ENCODE data around the gene NCK1. TPM values are rescaled to one million over a fixed set of nuclear protein-coding genes. Genes with fewer than 3 reads are reported as not detected.
"Not testable (repeated sequence)": the region's sequence is repeated elsewhere in the genome, so short reads cannot be mapped to it uniquely, and the experiment has no call there.

NCK1 gene
- total RNA-seq, 1 donor from 2014 or later, result 21.7 TPM

DNA sequence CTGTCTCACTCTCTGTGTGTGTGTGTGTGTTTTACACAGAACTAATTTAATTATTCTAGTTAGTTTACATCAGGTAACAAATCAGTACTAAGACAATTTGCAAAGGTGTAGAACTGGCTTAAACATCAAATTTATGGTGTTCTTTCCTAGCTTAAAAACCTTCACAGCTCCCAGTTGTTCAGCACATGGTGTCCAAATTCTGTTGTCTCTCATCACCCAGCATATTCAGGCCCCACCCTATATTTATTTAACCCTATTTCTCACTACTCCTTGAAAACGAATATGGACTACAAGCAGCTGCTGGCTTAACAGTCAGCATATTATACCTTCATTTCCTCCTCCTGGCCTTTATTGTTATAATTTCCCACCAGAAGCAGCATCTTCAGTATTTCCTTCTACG, 96.9 kb downstream of the NCK1 start:
- DNase-seq (no peak), ATAC-seq (ENCODE audit: poor library complexity) (no peak)
- intact Hi-C loops (cut with DNase I), result no loop called here

DNA sequence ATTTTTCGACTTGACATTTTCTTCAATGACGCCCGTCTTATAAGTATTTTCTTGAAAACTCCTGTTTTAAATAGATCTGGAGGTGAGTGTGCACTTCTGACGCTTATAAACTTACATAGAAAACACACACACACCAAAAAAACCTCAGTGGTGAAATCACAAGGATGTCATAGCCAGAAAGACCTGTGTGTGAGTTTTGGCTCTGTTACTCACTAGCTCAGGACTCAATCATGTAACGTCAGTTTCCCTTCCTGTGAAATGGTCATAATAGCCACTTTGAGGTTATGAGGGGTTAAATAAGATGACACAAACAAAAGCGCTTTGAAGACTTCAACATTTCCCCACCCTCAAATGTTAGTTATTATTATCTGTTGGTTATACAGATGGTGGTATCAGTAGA, 97.6 kb downstream of the NCK1 start:
- no peak for DNase-seq
- ATAC-seq (ENCODE audit: poor library complexity), result no peak
- intact Hi-C loops (cut with DNase I), result no loop called here

DNA sequence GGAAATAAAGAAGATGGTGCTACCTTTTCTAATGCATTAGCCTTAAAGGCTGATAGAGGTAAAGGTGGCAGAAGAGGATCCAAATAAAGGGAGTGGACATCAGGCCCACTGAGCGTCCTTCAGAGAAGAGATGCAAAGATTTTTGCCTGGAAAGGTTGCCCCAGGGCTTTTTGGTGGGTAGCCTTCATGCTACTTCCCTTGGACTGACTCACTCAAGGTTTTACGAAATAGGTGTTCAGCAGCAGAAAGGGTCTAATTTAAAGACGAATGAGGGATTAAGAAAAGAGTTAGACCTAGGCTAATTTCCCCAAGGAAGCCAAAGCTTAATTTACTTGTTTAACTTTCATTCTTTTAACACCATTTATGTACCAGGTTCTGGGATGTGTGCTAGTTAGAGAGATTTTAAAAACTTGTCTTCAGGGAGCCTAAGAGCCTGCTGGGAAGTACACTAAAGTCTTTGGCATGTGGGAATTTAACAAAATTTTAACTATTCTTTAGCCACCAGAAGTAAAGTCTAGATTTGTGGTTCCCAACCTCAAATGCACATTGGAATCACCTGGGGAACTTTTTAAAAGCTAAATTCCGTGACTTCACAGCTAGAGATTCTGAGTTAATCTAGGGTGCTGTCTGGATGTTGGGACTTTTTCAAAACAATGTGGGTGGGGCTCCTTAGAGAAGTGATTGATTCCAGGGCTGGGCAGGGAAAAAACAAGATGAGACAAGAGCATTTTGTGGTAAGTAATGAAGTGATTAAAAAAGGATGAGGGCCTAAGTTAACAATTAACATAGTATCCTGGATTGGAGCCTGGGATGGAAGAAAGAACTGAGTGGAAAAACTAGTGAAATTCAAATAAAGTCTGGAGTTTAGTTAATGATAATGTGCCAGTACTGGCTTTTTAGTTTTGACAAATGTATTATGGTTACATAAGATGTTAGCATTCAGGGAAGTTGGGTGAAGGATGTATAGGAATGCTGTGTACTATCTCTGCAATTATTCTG, 99.1 kb downstream of the NCK1 start:
- intact Hi-C loops (cut with DNase I), result no loop called here
- DNase-seq (no peak), ATAC-seq (ENCODE audit: poor library complexity) (no peak)

DNA sequence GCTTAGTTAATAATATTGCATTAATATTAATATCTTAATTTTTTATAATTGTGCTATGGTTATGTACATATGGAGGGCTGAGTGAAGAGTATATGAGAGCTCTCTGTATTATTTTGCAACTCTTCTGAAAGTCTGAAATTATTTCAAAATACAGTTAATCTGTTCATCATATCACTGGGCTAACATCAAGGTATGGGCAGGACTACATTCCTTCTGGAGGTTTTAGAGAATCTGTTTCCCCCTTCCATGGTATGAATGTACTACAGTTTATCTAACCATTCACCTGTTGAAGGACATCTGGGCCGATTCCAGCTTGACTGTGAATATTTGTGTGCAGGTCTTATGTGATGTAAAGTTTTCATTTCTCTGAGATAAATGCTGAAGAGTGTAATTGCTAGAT, 100.9 kb downstream of the NCK1 start:
- DNase-seq (no peak), ATAC-seq (ENCODE audit: poor library complexity) (no peak)
- intact Hi-C loops (cut with DNase I), result no loop called here

- intact Hi-C loops (cut with DNase I); ATAC-seq (ENCODE audit: poor library complexity); DNase-seq: not testable (repeated sequence)
Measured at GRCh38 chr3:136969539-136969938, 107.5 kb downstream of the NCK1 start.

- DNase-seq, result no peak
- no peak for ATAC-seq (ENCODE audit: poor library complexity)
- intact Hi-C loops (cut with DNase I), result no loop called here
Measured at GRCh38 chr3:136973352-136973751, 111.3 kb downstream of the NCK1 start.

- ATAC-seq (ENCODE audit: poor library complexity) (no peak), DNase-seq (no peak)
- intact Hi-C loops (cut with DNase I), result no loop called here
Measured at GRCh38 chr3:136974670-136975069, 112.7 kb downstream of the NCK1 start.

GRCh38 chr3:136979204-136979603, 117.2 kb downstream of the NCK1 start:
- intact Hi-C loops (cut with DNase I), result no loop called here
- DNase-seq, result no peak
- no peak for ATAC-seq (ENCODE audit: poor library complexity)

- intact Hi-C loops (cut with DNase I), result no loop called here
- DNase-seq (no peak), ATAC-seq (ENCODE audit: poor library complexity) (no peak)
Measured at GRCh38 chr3:136979684-136980083, 117.7 kb downstream of the NCK1 start.

- ATAC-seq (ENCODE audit: poor library complexity) (no peak), DNase-seq (no peak)
- intact Hi-C loops (cut with DNase I), result no loop called here
Measured at GRCh38 chr3:136982033-136982432, 120.0 kb downstream of the NCK1 start.

- intact Hi-C loops (cut with DNase I), result no loop called here
- DNase-seq, result no peak
- ATAC-seq (ENCODE audit: poor library complexity), result no peak
Measured at GRCh38 chr3:136982520-136983138, 120.6 kb downstream of the NCK1 start.

DNA sequence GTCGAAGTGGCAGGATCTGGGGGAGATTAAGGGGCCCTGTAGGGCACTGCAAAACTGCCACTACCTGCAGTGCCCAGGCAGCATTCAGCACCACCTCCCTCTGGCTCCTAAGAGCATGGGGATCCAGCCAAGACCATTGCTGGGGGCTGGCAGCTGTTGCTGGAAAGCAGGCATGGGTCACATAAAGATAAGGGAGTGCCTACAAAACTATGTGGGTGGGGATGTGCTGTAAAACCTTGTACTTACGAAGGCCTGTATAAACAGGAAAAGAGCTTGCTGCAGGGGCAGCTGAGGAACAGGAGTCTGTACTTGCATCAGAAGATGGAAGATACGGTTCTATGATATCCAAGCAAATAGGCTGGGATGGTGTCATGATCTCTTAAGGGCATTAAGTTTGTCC, 122.8 kb downstream of the NCK1 start:
- DNase-seq (no peak), ATAC-seq (ENCODE audit: poor library complexity) (peak; percentile 53)
- intact Hi-C loops (cut with DNase I), result no loop called here

- DNase-seq; intact Hi-C loops (cut with DNase I); ATAC-seq (ENCODE audit: poor library complexity): not testable (repeated sequence)
Measured at GRCh38 chr3:136987398-136987980, 125.5 kb downstream of the NCK1 start.

GRCh38 chr3:136988651-136989050, 126.6 kb downstream of the NCK1 start:
- ATAC-seq (ENCODE audit: poor library complexity) (no peak), DNase-seq (no peak)
- intact Hi-C loops (cut with DNase I), result no loop called here

- ATAC-seq (ENCODE audit: poor library complexity), result no peak
- no peak for DNase-seq
- intact Hi-C loops (cut with DNase I), result no loop called here
Measured at GRCh38 chr3:136989781-136990524, 127.9 kb downstream of the NCK1 start.

- intact Hi-C loops (cut with DNase I), result no loop called here
- ATAC-seq (ENCODE audit: poor library complexity), result no peak
Measured at GRCh38 chr3:136990826-136991225, 128.8 kb downstream of the NCK1 start.

DNA sequence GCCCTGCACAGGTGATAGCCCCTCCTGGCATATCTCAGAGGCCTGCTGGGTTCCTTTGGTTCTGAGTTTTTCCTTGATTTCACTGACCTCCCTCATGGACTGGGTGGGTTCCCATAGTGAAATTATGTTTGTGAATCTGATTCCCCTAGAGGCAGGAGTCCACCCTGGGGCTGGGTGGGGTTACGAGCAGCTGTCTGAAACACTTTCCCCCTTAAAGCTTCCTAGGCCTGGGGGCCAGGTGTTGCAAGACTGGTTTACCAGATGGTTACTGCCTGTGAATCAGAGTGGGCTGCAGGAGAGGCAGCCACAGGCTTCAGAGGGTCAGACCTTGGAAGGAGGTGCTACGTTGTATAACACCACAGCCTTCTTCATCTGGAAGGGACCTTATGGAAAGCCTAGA, 130.1 kb downstream of the NCK1 start:
- DNase-seq (no peak), ATAC-seq (ENCODE audit: poor library complexity) (no peak)
- intact Hi-C loops (cut with DNase I), result no loop called here

More at GRCh38 chr3:136990826-136991225, 128.8 kb downstream of the NCK1 start:
- no peak for DNase-seq

DNA sequence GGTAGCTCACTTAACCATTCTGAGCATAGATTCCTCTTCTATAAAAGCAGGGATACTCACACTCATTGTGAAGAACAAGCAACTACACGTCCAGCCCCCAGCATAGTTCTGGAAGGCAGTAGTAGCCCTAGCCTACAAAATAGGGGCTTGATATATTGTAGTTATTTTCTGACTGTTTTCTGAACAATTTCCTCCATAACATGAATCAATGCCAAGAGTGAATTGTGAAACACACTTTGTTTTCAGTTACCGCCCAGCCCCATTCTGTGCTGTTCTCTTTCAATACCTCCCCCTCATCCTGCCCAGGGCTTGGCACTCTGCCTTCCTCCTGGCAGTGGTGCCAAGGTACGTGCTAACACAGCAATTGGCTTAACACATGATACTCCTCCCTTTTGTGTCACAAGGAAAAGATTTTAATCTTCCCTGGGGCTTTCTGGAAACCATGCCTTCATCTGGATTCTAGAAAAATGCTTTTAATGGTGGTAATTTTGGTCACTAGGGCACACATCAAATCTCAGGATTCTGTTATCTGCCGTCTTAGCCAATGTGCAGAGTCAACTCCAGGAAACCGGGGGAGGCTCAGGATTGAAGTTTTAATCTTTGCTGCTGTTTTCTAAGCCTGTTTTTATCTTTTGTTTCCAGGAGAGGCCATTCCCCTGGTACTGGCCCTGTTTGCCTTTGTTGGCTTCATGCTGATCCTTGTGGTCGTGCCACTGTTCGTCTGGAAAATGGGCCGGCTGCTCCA, 132.9 kb downstream of the NCK1 start:
- DNase-seq (peak; percentile 91), ATAC-seq (ENCODE audit: poor library complexity) (peak; percentile 94)
- intact Hi-C loops (cut with DNase I), result no loop called here
